ENCODE data around the gene RHOH.
A peak's percentile ranks its signal among the peaks of the same experiment; 100 is the strongest.

RHOH gene

GRCh38 chr4:40288566-40288965 lies 91.7 kb downstream of the RHOH start:
- TF ChIP-seq TCF12 (IDR thresholded peaks at IDR 0.05; ENCODE audit: low read depth) (no peak), EGR1 (IDR thresholded peaks at IDR 0.05) (no peak), ZBTB7A (IDR thresholded peaks at IDR 0.05; ENCODE audit: low read depth) (no peak), REST (IDR thresholded peaks at IDR 0.05; ENCODE audit: low read depth) (no peak), EP300 (IDR thresholded peaks at IDR 0.05; ENCODE audit: borderline replicate concordance) (no peak), MAX (IDR thresholded peaks at IDR 0.05) (no peak), CREB1 (IDR thresholded peaks at IDR 0.05; ENCODE audit: low read depth) (no peak), TAF1 (IDR thresholded peaks at IDR 0.05; ENCODE audit: low read depth) (no peak), NFIC (IDR thresholded peaks at IDR 0.05) (no peak), TEAD4 (IDR thresholded peaks at IDR 0.05) (no peak), CEBPB (IDR thresholded peaks at IDR 0.05) (no peak), RAD21 (IDR thresholded peaks at IDR 0.05; ENCODE audit: low read depth) (no peak), FOXM1 (IDR thresholded peaks at IDR 0.05; ENCODE audit: borderline replicate concordance, low read depth) (no peak), YY1 (IDR thresholded peaks at IDR 0.05; ENCODE audit: low read depth) (no peak)
- TF ChIP-seq, protein P1, sequence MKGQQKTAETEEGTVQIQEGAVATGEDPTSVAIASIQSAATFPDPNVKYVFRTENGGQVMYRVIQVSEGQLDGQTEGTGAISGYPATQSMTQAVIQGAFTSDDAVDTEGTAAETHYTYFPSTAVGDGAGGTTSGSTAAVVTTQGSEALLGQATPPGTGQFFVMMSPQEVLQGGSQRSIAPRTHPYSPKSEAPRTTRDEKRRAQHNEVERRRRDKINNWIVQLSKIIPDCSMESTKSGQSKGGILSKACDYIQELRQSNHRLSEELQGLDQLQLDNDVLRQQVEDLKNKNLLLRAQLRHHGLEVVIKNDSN (IDR thresholded peaks at IDR 0.05) = no peak

- TF ChIP-seq EP300 (IDR thresholded peaks at IDR 0.05; ENCODE audit: borderline replicate concordance) = peak; percentile 28; the same call in 1 of the 2 replicates
- no peak for TF ChIP-seq YY1 (IDR thresholded peaks at IDR 0.05; ENCODE audit: low read depth)
Measured at GRCh38 chr4:40289366-40290188, 92.7 kb downstream of the RHOH start.

DNA sequence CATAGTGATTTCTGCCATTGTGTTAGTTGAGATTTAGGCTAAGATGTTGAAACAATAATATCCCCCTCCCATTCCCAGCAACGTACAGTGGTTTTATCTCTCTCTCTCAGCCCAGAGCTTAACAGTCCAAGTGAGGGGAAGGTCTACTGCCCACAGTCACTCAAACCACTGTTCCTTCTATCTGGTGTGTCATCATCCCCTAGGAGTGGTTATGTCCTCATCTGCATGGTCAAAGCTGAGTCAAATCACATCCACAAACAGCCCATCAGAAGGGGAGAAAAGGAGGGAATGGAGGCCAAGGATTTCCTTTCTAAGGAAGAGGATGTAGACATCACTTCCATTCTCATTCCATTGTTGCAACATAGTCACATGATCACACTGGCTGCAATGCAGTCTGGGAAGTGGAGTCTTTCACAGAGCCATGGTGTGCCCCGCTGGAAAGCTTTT lies 95.5 kb downstream of the RHOH start:
- TF ChIP-seq MAX (IDR thresholded peaks at IDR 0.05) (no peak), FOXM1 (IDR thresholded peaks at IDR 0.05; ENCODE audit: borderline replicate concordance, low read depth) (no peak), YY1 (IDR thresholded peaks at IDR 0.05; ENCODE audit: low read depth) (no peak), TAF1 (IDR thresholded peaks at IDR 0.05; ENCODE audit: low read depth) (no peak), TEAD4 (IDR thresholded peaks at IDR 0.05) (no peak), NFIC (IDR thresholded peaks at IDR 0.05) (no peak), RAD21 (IDR thresholded peaks at IDR 0.05; ENCODE audit: low read depth) (no peak), CEBPB (IDR thresholded peaks at IDR 0.05) (peak; percentile 60), ZBTB7A (IDR thresholded peaks at IDR 0.05; ENCODE audit: low read depth) (no peak), EGR1 (IDR thresholded peaks at IDR 0.05) (no peak), TCF12 (IDR thresholded peaks at IDR 0.05; ENCODE audit: low read depth) (no peak), EP300 (IDR thresholded peaks at IDR 0.05; ENCODE audit: borderline replicate concordance) (no peak), REST (IDR thresholded peaks at IDR 0.05; ENCODE audit: low read depth) (no peak), CREB1 (IDR thresholded peaks at IDR 0.05; ENCODE audit: low read depth) (no peak)
- TF ChIP-seq, protein P1 (IDR thresholded peaks at IDR 0.05) = peak; percentile 92

DNA sequence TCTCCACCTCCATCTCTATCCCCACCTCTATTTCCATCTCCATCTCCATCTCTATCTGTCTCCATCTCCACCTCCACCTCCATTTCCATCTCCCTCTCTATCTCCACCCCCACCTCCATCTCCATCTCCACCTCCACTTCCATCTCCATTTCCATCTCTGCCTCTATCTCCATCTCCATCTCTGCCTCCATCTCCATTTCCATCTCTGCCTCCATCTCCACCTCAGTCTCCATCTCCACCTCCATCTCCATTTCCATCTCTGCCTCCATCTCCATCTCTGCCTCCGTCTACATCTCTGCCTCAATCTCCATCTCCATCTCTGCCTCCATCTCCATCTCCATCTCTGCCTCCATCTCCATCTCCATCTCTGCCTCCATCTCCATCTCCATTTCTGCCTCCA lies 97.5 kb downstream of the RHOH start:
- TF ChIP-seq MAX (IDR thresholded peaks at IDR 0.05) (no peak), REST (IDR thresholded peaks at IDR 0.05; ENCODE audit: low read depth) (no peak), CREB1 (IDR thresholded peaks at IDR 0.05; ENCODE audit: low read depth) (no peak), RAD21 (IDR thresholded peaks at IDR 0.05; ENCODE audit: low read depth) (no peak), FOXM1 (IDR thresholded peaks at IDR 0.05; ENCODE audit: borderline replicate concordance, low read depth) (no peak), TEAD4 (IDR thresholded peaks at IDR 0.05) (no peak), TCF12 (IDR thresholded peaks at IDR 0.05; ENCODE audit: low read depth) (no peak), CEBPB (IDR thresholded peaks at IDR 0.05) (no peak), NFIC (IDR thresholded peaks at IDR 0.05) (no peak), ZBTB7A (IDR thresholded peaks at IDR 0.05; ENCODE audit: low read depth) (no peak), YY1 (IDR thresholded peaks at IDR 0.05; ENCODE audit: low read depth) (no peak), TAF1 (IDR thresholded peaks at IDR 0.05; ENCODE audit: low read depth) (no peak), EP300 (IDR thresholded peaks at IDR 0.05; ENCODE audit: borderline replicate concordance) (no peak), EGR1 (IDR thresholded peaks at IDR 0.05) (no peak)
- TF ChIP-seq, protein P1 (IDR thresholded peaks at IDR 0.05) = no peak
